ENCODE data around the gene CCDC34.

GRCh38 chr11:27403195-27403594 is 40.2 kb upstream of the CCDC34 start:
- TF ChIP-seq CTCF (IDR thresholded peaks at IDR 0.05) (no peak), POLR2A (IDR thresholded peaks at IDR 0.05) (no peak), POLR2AphosphoS5 (IDR thresholded peaks at IDR 0.05) (no peak), EP300 (IDR thresholded peaks at IDR 0.05) (no peak)
